ENCODE results near the gene IGF2BP2.
"Not testable (repeated sequence)": the region's sequence is repeated elsewhere in the genome, so short reads cannot be mapped to it uniquely, and the experiment has no call there.

The IGF2BP2 gene

DNA sequence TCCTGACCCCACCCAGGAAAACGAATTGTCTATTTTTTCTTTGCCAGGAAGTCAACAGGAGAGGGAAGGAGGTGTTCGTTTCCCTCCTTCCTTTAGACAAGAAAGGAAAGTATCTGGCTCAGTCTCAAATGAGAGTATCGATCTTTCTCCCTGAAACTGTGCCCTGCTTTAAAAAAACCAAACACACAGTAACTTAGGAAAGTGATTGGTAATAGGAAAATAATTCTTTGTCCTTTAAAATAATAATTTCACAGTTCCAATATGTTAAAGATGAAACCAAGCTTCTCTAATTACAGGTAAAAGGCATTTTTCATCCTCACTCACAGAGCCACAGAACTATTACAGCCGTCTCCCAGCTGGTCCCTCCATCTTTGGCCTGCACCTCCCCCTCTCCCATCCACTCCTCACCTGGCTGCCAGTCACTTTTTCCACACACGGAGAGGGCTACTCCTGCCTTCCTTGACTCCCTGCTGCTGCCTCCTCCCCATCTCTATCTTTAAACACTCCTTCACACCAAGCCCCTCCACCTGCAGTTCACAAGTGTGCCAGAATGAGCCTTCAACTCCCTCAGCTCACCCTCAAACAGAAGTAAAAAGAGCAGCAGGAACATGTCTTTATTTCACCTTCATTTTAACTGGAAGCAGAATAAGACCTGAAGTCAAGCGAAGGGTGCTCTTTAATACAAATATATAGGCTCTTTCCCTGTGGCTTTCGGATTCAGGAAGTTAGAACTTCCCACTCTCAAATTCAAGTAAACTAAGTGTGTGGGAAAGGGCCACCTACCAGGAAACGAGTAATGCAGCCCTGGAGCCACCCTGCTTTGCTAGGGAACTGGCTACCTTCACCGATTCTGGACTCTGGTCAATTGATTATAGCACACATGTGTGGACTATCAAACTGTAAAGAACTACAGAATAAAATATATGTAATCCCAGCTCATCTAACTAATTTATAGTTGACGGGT is 122.3 kb downstream of the IGF2BP2 start:
- no peaks in the 10 kb centered on the region for H3K27me3 ChIP-seq
- no peaks in the 10 kb centered on the region for H3K36me3 ChIP-seq
- peaks cover 0 to 9% of the 10 kb centered on the region in 2 experiments for H3K4me1 ChIP-seq (ENCODE audit: control insufficient read depth in 1 of 2, insufficient read depth in 1 of 2, low read depth in 1 of 2, low read length in 1 of 2)
- TF ChIP-seq, protein P1, sequence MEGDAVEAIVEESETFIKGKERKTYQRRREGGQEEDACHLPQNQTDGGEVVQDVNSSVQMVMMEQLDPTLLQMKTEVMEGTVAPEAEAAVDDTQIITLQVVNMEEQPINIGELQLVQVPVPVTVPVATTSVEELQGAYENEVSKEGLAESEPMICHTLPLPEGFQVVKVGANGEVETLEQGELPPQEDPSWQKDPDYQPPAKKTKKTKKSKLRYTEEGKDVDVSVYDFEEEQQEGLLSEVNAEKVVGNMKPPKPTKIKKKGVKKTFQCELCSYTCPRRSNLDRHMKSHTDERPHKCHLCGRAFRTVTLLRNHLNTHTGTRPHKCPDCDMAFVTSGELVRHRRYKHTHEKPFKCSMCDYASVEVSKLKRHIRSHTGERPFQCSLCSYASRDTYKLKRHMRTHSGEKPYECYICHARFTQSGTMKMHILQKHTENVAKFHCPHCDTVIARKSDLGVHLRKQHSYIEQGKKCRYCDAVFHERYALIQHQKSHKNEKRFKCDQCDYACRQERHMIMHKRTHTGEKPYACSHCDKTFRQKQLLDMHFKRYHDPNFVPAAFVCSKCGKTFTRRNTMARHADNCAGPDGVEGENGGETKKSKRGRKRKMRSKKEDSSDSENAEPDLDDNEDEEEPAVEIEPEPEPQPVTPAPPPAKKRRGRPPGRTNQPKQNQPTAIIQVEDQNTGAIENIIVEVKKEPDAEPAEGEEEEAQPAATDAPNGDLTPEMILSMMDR (IDR thresholded peaks at IDR 0.05) = no peak
- no peak overlapping the region for H3K27ac ChIP-seq
- H3K4me3 ChIP-seq (ENCODE audit: low read depth in 1 of 2, low read length in 1 of 2) = no peak overlapping the region
- H3K9me3 ChIP-seq = no peaks in the 10 kb centered on the region

DNA sequence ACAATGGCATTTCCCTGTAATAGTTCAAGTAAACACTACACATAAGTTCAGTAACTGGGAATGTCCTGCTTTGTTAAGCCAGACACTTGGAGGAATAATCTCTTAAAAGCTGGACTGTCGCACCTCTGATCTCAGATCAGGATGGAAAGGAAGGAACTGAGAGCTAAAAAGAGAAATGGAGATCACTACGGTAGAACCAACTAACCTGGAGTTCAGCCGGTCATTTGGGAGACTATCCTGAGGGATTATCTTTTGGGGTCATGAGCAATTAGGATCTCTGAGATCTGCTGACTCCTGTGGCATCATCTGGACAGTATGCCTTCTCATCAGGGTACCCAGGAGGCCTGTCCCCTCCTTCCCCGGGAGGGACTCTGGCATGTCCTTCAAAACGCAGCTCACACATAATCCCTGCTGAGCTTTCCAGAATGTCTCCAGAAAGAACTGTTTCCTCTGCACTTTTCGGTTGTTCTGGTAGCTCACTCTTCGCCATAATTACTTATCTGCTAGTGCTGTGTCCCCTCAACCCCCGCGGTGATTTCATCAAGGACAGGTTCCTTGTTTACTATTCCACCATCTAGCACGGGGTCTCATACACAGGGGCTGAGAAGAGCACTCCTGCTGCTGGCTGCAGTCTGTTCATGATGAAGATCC is 123.1 kb downstream of the IGF2BP2 start:
- Histone ChIP-seq H3K9me3 (no peaks in the 10 kb centered on the region), H3K27ac (no peak overlapping the region), H3K4me1 (ENCODE audit: control insufficient read depth in 1 of 2, insufficient read depth in 1 of 2, low read depth in 1 of 2, low read length in 1 of 2) (peaks cover 0 to 9% of the 10 kb centered on the region in 2 experiments), H3K27me3 (no peaks in the 10 kb centered on the region), H3K4me3 (ENCODE audit: low read depth in 1 of 2, low read length in 1 of 2) (no peak overlapping the region), H3K36me3 (no peaks in the 10 kb centered on the region)
- TF ChIP-seq, protein P1 (IDR thresholded peaks at IDR 0.05) = no peak

DNA sequence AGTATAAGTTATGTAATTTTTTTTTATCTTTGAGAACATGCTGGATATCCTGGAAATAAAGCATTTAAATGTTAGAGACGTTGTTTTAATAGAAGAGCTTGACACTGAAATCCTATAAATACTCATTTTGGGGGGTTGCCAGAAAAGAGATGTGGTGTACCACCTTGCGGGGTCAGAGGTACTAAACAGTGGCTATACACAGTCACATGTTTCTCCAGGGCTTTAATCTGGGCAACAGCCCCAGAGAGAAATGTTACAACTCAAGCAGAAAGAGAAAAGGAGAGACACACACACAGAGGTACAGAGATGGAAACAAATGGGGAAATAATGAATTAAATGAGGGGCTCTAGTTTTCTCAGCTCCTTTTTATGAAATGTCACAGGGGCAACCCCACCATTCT is 124.9 kb downstream of the IGF2BP2 start:
- TF ChIP-seq, protein P1 (IDR thresholded peaks at IDR 0.05) = no peak
- H3K36me3 ChIP-seq = no peaks in the 10 kb centered on the region
- peaks cover 0 to 9% of the 10 kb centered on the region in 2 experiments for H3K4me1 ChIP-seq (ENCODE audit: control insufficient read depth in 1 of 2, insufficient read depth in 1 of 2, low read depth in 1 of 2, low read length in 1 of 2)
- H3K27ac ChIP-seq = no peak overlapping the region
- no peaks in the 10 kb centered on the region for H3K9me3 ChIP-seq
- no peak overlapping the region for H3K4me3 ChIP-seq (ENCODE audit: low read depth in 1 of 2, low read length in 1 of 2)
- no peaks in the 10 kb centered on the region for H3K27me3 ChIP-seq

DNA sequence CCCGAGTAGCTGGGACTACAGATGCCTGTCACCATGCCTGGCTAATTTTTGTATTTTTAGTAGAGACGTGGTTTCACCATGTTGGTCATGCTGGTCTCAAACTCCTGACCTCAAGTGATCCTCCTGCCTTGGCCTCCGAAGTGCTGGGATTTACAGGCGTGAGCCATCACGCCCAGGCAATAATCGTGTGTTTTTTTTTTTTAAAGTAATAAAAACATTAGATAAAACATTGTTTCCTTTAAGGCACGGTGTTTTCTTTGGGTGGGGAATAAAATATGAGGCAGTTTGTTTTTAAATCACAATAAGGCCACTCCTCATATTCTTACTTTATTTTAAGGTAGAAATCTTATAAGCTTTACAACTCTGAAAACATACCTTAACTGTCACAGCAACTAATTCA is 127.6 kb downstream of the IGF2BP2 start:
- not testable (repeated sequence) for H3K4me1 ChIP-seq (ENCODE audit: control insufficient read depth in 1 of 2, insufficient read depth in 1 of 2, low read depth in 1 of 2, low read length in 1 of 2); H3K36me3 ChIP-seq; H3K9me3 ChIP-seq; H3K27ac ChIP-seq; H3K4me3 ChIP-seq (ENCODE audit: low read depth in 1 of 2, low read length in 1 of 2); H3K27me3 ChIP-seq

DNA sequence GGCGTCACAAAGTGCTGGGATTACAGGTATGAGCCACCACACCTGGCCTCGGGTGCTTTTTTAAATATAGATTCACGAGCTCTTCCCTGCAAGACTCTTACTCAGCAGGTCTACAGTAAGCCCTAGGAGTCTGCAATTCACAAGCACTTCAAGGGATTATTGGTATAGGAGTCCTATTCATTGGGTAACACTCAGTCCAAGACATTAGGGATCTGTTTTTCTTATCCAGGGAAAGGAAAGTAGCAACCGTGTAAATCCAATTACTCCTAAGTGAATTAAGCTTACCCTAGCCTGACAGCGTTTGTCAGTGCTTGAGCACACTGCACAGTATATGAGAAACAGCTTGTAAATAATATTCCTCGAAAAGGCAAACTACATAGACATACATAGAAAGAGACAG is 128.8 kb downstream of the IGF2BP2 start:
- Histone ChIP-seq H3K36me3 (no peaks in the 10 kb centered on the region), H3K27me3 (no peaks in the 10 kb centered on the region), H3K9me3 (no peaks in the 10 kb centered on the region), H3K27ac (no peak overlapping the region), H3K4me1 (ENCODE audit: control insufficient read depth in 1 of 2, insufficient read depth in 1 of 2, low read depth in 1 of 2, low read length in 1 of 2) (no peaks in the 10 kb centered on the region), H3K4me3 (ENCODE audit: low read depth in 1 of 2, low read length in 1 of 2) (no peak overlapping the region)
- TF ChIP-seq, protein P1 (IDR thresholded peaks at IDR 0.05) = no peak

All from neutrophil (primary cell).